Lower lobe of right lung (tissue), 2 donors: ENCODE data around the gene ADAMTS17. TPM values are rescaled to one million over a fixed set of nuclear protein-coding genes. Genes with fewer than 3 reads are reported as not detected.

Source experiments
- ATAC-seq, 2 donors: fragments of 200-7000 bp; cut with Tn5 transposase; one replicate each; pipeline ENCODE4 v1.9.1; 2020 to 2022; ENCODE audit warnings: mild to moderate bottlenecking in 2 of 2, moderate library complexity in 2 of 2
- DNase-seq: peaks from one replicate; pipeline ENCODE4 v3.0.0-alpha.2; 2020
- H3K27ac ChIP-seq: fragments of 200-600 bp; one replicate; pipeline ENCODE4 v1.8.0; 2022
- H3K27me3 ChIP-seq: fragments of 200-600 bp; one replicate; pipeline ENCODE4 v1.8.0; 2022; ENCODE audit warnings: low read depth
- H3K36me3 ChIP-seq: fragments of 200-600 bp; one replicate; pipeline ENCODE4 v1.8.0; 2022; ENCODE audit warnings: mild to moderate bottlenecking
- H3K4me1 ChIP-seq: fragments of 200-600 bp; one replicate; pipeline ENCODE4 v1.8.0; 2022
- H3K4me3 ChIP-seq: fragments of 200-600 bp; one replicate; pipeline ENCODE4 v1.8.0; 2022; ENCODE audit warnings: mild to moderate bottlenecking
- H3K9me3 ChIP-seq: fragments of 200-600 bp; one replicate; pipeline ENCODE4 v1.8.0; 2022
- CTCF ChIP-seq: fragments of 200-600 bp; IDR thresholded peaks from one replicate; pipeline ENCODE4 v1.8.0; 2022; ENCODE audit warnings: antibody characterized with exemption, mild to moderate bottlenecking
- intact Hi-C: fragments of 100-400 bp; cut with DNase I; formaldehyde crosslinking; loops from one replicate; pipeline ENCODE4 v1.11.0; 2022
- total RNA-seq: library from RNA; stranded (reverse); fragmentation: NEBNext Ultra II Directional; extraction: Animal tissue kit (Norgen Biotek cat#: 25700); gene quantifications from one replicate; pipeline ENCODE4 v1.2.1, GENCODE V29; 2021
- donor health status: DM: no; HTN: yes; CAD: no; lungs with severe emphysema.

The ADAMTS17 gene
- total RNA-seq, 1 donor from 2014 or later: 3.0 TPM

DNA sequence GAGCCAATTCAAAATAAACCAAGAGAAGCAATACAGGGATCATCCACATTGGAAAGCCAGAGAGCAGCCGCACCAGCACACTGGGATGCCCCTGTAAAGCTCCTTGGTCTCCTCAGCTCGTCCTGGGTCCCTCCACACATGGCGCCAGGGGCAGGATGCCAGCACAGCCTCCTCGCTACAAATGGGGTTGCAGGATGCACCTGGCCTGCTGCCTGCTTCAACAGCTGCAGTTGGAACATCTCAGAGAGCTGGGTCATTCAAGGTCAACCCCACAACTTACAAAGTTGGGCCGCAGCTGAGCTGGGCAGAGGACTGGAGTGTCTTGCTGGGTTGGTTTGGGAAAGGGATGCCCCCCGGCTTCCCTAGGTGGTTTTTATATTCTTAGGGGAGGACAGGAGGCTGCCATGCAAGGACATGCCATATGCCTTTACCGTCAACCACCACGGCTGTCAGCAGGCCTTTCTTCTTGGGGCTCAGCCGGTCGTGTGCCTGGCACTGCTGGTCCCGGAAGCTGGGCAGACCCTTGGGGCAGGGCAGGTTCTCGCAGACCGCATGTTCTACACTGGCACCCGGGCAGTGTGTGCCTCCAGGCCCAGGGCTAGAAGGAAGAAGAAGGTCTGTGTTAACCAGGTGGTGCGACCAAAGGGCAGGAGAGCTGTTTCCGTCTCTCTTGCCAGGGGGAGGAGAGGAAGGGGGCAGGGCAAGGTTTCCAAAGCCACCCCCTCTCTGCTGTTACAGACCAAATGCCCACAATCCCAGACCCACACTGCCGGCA, 225.2 kb downstream of the ADAMTS17 start:
- ATAC-seq (no peak), DNase-seq (no peak)
- Histone ChIP-seq H3K36me3 (no peaks in the 10 kb centered on the region), H3K9me3 (peaks cover 15% of the 10 kb centered on the region), H3K4me1 (peaks cover 32% of the 10 kb centered on the region), H3K27me3 (no peaks in the 10 kb centered on the region), H3K27ac (no peak overlapping the region), H3K4me3 (no peak overlapping the region)
- intact Hi-C loops: no loop called here
- TF ChIP-seq CTCF: no peak

- peaks cover 6% of the 10 kb centered on the region for H3K9me3 ChIP-seq
- no peak overlapping the region for H3K4me3 ChIP-seq
- no peaks in the 10 kb centered on the region for H3K27me3 ChIP-seq
- ATAC-seq (no peak), DNase-seq (no peak)
- H3K36me3 ChIP-seq: no peaks in the 10 kb centered on the region
- H3K4me1 ChIP-seq: peaks cover 41% of the 10 kb centered on the region
- no peak overlapping the region for H3K27ac ChIP-seq
- intact Hi-C loops: no loop called here
- TF ChIP-seq CTCF: no peak
These were observed 226.1 kb downstream of the ADAMTS17 start for GRCh38 chr15:100115711-100116090.

GRCh38 chr15:100115066-100115710, 226.6 kb downstream of the ADAMTS17 start:
- Histone ChIP-seq H3K4me3 (no peak overlapping the region), H3K36me3 (no peaks in the 10 kb centered on the region), H3K27ac (no peak overlapping the region), H3K9me3 (peaks cover 1% of the 10 kb centered on the region), H3K4me1 (peaks cover 44% of the 10 kb centered on the region), H3K27me3 (no peaks in the 10 kb centered on the region)
- TF ChIP-seq CTCF: no peak
- DNase-seq (no peak), ATAC-seq (no peak)
- intact Hi-C loops: no loop called here

GRCh38 chr15:100114571-100114970, 227.2 kb downstream of the ADAMTS17 start:
- Histone ChIP-seq H3K4me1 (peaks cover 44% of the 10 kb centered on the region), H3K9me3 (no peaks in the 10 kb centered on the region), H3K36me3 (no peaks in the 10 kb centered on the region), H3K27ac (peak overlapping the region; percentile 80), H3K27me3 (no peaks in the 10 kb centered on the region), H3K4me3 (peak overlapping the region; percentile 40)
- intact Hi-C loops: no loop called here
- DNase-seq (no peak), ATAC-seq (peak; percentile 50 to 63)
- TF ChIP-seq CTCF: no peak

- H3K4me3 ChIP-seq: peak overlapping the region; percentile 40
These were observed 227.7 kb downstream of the ADAMTS17 start for GRCh38 chr15:100114100-100114499.

More at GRCh38 chr15:100114100-100114499, 227.7 kb downstream of the ADAMTS17 start:
- H3K36me3 ChIP-seq: no peaks in the 10 kb centered on the region
- TF ChIP-seq CTCF: no peak
- DNase-seq (no peak), ATAC-seq (peak; percentile 79 to 90)
- H3K4me1 ChIP-seq: peaks cover 44% of the 10 kb centered on the region
- intact Hi-C loops: no loop called here
- H3K27ac ChIP-seq: peak overlapping the region; percentile 80
- H3K27me3 ChIP-seq: no peaks in the 10 kb centered on the region
- no peaks in the 10 kb centered on the region for H3K9me3 ChIP-seq
